OCI-LY1 (cell line): ENCODE measurements around the gene GRK1.
"Not testable (repeated sequence)": the region's sequence is repeated elsewhere in the genome, so short reads cannot be mapped to it uniquely, and the experiment has no call there.

ENCODE experiments used
- H2AFZ ChIP-seq: fragments of 200-600 bp; sonication (generic), shearing (Covaris generic); 2 replicates; pipeline ENCODE4 v1.6.0; 2014; ENCODE audit warnings: antibody characterized with exemption, mild to moderate bottlenecking, low read length
- H3F3A ChIP-seq: fragments of 200-600 bp; sonication (generic), shearing (Covaris generic); 2 replicates; pipeline ENCODE4 v1.6.0; 2014; ENCODE audit warnings: mild to moderate bottlenecking, antibody characterized with exemption, low read length, moderate library complexity; ENCODE audit not compliant: insufficient read depth
- H3K27ac ChIP-seq: fragments of 200-600 bp; sonication (generic); 2 replicates; pipeline ENCODE4 v1.5.1; 2014; ENCODE audit warnings: low read length, mixed run types, mild to moderate bottlenecking, low read depth; ENCODE audit not compliant: poor library complexity, severe bottlenecking
- H3K27me3 ChIP-seq: fragments of 200-600 bp; sonication (generic); 2 replicates; pipeline ENCODE4 v1.6.0; 2014; ENCODE audit warnings: antibody characterized with exemption, mild to moderate bottlenecking, low read length, moderate library complexity; ENCODE audit not compliant: insufficient read depth
- H3K36me3 ChIP-seq: fragments of 200-600 bp; sonication (generic); 2 replicates; pipeline ENCODE4 v1.6.1; 2014; ENCODE audit warnings: mild to moderate bottlenecking, antibody characterized with exemption, low read length, moderate library complexity, mixed read lengths; ENCODE audit not compliant: insufficient read depth
- H3K4me1 ChIP-seq: fragments of 200-600 bp; sonication (generic); 2 replicates; pipeline ENCODE4 v1.5.1; 2014; ENCODE audit warnings: mild to moderate bottlenecking, low read length, moderate library complexity; ENCODE audit not compliant: insufficient read depth, severe bottlenecking
- H3K4me2 ChIP-seq: fragments of 200-600 bp; sonication (generic), shearing (Covaris generic); 2 replicates; pipeline ENCODE4 v1.6.1; 2014; ENCODE audit warnings: low read length
- H3K4me3 ChIP-seq: fragments of 200-600 bp; sonication (generic); 2 replicates; pipeline ENCODE4 v1.5.1; 2014; ENCODE audit warnings: low read length, low read depth, mild to moderate bottlenecking, mixed read lengths; ENCODE audit not compliant: poor library complexity, severe bottlenecking
- H3K79me2 ChIP-seq: fragments of 200-600 bp; shearing (Covaris generic); 2 replicates; pipeline ENCODE4 v1.6.1; 2016; ENCODE audit warnings: mixed run types, low read length, mixed read lengths; ENCODE audit not compliant: insufficient read depth
- H3K9ac ChIP-seq: fragments of 200-600 bp; sonication (generic), shearing (Covaris generic); 2 replicates; pipeline ENCODE4 v1.6.1; 2014; ENCODE audit warnings: mild to moderate bottlenecking, low read length, mixed read lengths
- H3K9me2 ChIP-seq: fragments of 200-600 bp; sonication (generic), shearing (Covaris generic); 2 replicates; pipeline ENCODE4 v1.6.1; 2014; ENCODE audit warnings: low read depth, mild to moderate bottlenecking, low read length, mixed read lengths
- H3K9me3 ChIP-seq: fragments of 200-600 bp; shearing (Covaris generic); 2 replicates; pipeline ENCODE4 v1.6.1; 2014; ENCODE audit warnings: low read length, mixed read lengths
- H4K20me1 ChIP-seq: fragments of 200-600 bp; sonication (generic), shearing (Covaris generic); 2 replicates; pipeline ENCODE4 v1.6.0; 2016; ENCODE audit warnings: mild to moderate bottlenecking, low read length; ENCODE audit not compliant: insufficient read depth
- EZH2 ChIP-seq: fragments of 200-600 bp; sonication (generic), shearing (Covaris generic); IDR thresholded peaks from 2 replicates; pipeline ENCODE4 v1.8.0; 2017; ENCODE audit warnings: borderline replicate concordance, mixed run types, mild to moderate bottlenecking, antibody characterized with exemption, low read length, moderate library complexity, mixed read lengths
- TF ChIP-seq, protein P1 (sequence below): fragments of 200-600 bp; sonication (generic), shearing (Covaris generic); IDR thresholded peaks from 2 replicates; pipeline ENCODE4 v1.5.1; 2017; ENCODE audit warnings: mild to moderate bottlenecking, antibody characterized with exemption, low read length, moderate library complexity, mixed read lengths

GRK1 gene

DNA sequence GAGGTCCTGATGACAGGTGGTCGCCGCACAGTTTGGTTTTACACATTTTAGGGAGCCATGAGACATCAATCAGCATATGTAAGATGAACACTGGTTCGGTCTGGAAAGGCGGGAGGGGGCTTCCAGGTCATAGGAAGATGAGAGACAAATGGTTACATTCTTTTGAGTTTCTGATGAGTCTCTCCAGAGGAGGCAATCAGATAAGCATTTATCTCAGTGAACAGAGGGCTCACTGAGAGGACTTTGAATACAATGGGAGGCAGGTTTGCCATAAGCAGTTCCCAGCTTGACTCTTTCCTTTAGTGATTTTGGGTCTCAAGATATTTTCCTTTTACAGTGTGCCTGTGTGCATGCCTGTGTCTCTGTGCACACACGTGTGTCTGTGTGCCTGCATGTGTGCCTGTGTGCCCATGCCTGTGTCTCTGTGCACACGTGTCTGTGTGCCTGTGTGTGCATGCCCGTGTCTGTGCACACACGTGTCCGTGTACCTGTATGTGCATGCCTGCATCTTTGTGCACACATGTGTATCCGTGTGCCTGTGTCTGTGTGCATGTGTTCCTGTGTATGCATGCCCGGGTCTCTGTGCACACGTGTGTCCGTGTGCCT is 56.5 kb downstream of the GRK1 start:
- Histone ChIP-seq H3K79me2 (no peaks in the 10 kb centered on the region), H3K4me1 (no peaks in the 10 kb centered on the region), H2AFZ (no peak overlapping the region), H3K27me3 (no peaks in the 10 kb centered on the region), H3K36me3 (no peaks in the 10 kb centered on the region), H3K9me3 (no peaks in the 10 kb centered on the region), H3K4me3 (no peak overlapping the region), H3F3A (no peaks in the 10 kb centered on the region), H3K27ac (no peak overlapping the region), H3K9ac (no peak overlapping the region), H4K20me1 (no peaks in the 10 kb centered on the region), H3K4me2 (no peak overlapping the region), H3K9me2 (no peaks in the 10 kb centered on the region)
- no peak for TF ChIP-seq EZH2
- TF ChIP-seq, protein P1, sequence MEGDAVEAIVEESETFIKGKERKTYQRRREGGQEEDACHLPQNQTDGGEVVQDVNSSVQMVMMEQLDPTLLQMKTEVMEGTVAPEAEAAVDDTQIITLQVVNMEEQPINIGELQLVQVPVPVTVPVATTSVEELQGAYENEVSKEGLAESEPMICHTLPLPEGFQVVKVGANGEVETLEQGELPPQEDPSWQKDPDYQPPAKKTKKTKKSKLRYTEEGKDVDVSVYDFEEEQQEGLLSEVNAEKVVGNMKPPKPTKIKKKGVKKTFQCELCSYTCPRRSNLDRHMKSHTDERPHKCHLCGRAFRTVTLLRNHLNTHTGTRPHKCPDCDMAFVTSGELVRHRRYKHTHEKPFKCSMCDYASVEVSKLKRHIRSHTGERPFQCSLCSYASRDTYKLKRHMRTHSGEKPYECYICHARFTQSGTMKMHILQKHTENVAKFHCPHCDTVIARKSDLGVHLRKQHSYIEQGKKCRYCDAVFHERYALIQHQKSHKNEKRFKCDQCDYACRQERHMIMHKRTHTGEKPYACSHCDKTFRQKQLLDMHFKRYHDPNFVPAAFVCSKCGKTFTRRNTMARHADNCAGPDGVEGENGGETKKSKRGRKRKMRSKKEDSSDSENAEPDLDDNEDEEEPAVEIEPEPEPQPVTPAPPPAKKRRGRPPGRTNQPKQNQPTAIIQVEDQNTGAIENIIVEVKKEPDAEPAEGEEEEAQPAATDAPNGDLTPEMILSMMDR: no peak

DNA sequence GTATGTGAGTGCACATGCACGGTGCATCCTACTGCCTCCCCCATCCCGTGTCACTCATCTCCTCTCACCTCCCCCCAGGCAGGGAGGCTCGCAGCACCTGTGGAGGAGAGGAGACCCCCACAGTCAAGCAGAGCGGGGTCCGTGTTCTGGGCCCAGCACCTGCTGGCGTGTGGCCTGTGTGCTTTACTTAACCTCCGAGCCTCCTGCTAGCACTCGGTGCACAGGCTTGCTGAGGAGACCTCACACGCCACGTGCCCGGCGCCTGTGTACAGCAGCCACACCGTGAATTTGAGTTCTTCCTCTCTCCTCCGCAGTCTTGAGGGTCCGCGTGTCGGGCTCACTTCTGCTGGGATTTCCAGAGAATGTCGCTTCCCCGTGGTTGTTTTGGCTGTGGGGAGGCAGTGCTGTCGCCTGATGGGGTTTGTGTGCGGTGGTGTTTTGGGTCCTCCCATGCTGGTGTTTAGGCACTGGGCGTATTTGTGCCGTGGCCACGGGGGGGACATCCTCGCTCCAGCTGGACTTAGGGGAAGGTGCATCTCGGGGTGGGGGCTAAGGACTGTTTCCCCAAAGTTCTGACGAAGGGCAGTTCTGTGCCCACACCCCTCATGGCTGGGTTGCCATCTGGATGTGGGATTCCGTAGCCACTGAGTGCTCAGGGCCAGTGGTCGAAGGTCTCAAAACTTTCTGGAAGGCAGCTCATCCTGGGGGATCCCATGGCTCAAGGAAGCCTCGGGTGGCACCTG is 57.2 kb downstream of the GRK1 start:
- Histone ChIP-seq H4K20me1 (no peaks in the 10 kb centered on the region), H3F3A (no peaks in the 10 kb centered on the region), H3K4me2 (peak overlapping the region; percentile 62; the same call in 1 of the 2 replicates), H3K36me3 (no peaks in the 10 kb centered on the region), H3K27me3 (no peaks in the 10 kb centered on the region), H3K9ac (no peak overlapping the region), H3K9me2 (no peaks in the 10 kb centered on the region), H3K79me2 (no peaks in the 10 kb centered on the region), H3K4me1 (no peaks in the 10 kb centered on the region), H3K27ac (no peak overlapping the region), H3K4me3 (no peak overlapping the region), H3K9me3 (no peaks in the 10 kb centered on the region), H2AFZ (no peak overlapping the region)
- no peak for TF ChIP-seq EZH2
- TF ChIP-seq, protein P1: no peak

DNA sequence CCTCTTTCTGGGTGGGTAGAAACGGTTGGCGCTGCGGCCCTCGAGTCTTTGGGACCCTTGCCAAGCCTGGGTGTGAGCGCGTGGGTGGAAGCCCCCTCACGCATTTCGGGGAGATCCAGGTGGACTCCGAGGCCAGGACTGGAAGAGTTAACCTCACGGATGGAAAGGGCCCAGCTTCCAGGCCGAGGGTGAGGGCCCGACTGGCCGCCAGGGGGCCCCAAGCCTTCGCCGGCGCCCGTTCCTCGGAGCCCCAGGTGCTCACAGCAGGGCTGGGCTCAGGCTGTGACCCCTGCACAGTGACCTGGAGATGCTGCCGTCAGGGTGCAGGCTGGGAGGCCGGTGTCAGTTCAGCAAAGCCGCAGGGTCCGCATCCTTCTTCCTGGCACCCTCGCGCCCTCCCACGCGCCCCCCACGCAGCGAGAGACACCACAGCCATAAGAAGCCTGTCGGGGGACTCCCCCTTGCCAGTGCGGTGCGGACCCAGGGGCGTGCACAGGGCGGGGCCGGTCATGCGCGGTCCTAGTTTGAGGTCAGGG is 57.8 kb downstream of the GRK1 start:
- Histone ChIP-seq H3K9me3 (no peaks in the 10 kb centered on the region), H2AFZ (no peak overlapping the region), H3K27ac (no peak overlapping the region), H3K9ac (no peak overlapping the region), H3K4me2 (peak overlapping the region; percentile 62; the same call in 1 of the 2 replicates), H3K36me3 (no peaks in the 10 kb centered on the region), H3K9me2 (no peaks in the 10 kb centered on the region), H3K79me2 (no peaks in the 10 kb centered on the region), H3K4me3 (peak overlapping the region; percentile 51), H3K27me3 (peaks cover 5% of the 10 kb centered on the region; the same call in 1 of the 2 replicates), H4K20me1 (no peaks in the 10 kb centered on the region), H3K4me1 (no peaks in the 10 kb centered on the region), H3F3A (no peaks in the 10 kb centered on the region)
- no peak for TF ChIP-seq EZH2
- TF ChIP-seq, protein P1: peak; percentile 82

DNA sequence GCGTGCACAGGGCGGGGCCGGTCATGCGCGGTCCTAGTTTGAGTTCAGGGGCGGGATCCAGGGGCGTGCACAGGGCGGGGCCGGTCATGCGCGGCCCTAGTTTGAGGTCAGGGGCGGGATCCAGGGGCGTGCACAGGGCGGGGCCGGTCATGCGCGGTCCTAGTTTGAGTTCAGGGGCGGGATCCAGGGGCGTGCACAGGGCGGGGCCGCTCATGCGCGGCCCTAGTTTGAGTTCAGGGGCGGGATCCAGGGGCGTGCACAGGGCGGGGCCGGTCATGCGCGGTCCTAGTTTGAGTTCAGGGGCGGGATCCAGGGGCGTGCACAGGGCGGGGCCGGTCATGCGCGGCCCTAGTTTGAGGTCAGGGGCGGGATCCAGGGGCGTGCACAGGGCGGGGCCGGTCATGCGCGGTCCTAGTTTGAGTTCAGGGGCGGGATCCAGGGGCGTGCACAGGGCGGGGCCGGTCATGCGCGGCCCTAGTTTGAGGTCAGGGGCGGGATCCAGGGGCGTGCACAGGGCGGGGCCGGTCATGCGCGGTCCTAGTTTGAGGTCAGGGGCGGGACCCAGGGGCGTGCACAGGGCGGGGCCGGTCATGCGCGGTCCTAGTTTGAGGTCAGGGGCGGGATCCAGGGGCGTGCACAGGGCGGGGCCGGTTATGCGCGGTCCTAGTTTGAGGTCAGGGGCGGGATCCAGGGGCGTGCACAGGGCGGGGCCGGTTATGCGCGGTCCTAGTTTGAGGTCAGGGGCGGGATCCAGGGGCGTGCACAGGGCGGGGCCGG is 58.5 kb downstream of the GRK1 start:
- H3K4me2 ChIP-seq, H3K27ac ChIP-seq, H4K20me1 ChIP-seq, H3K4me1 ChIP-seq, H3K79me2 ChIP-seq, H2AFZ ChIP-seq, H3K27me3 ChIP-seq, H3F3A ChIP-seq, H3K9me3 ChIP-seq, H3K36me3 ChIP-seq, H3K9me2 ChIP-seq, H3K9ac ChIP-seq: not testable (repeated sequence)
- peak overlapping the region; percentile 51 for H3K4me3 ChIP-seq
